Osteoblast (primary cell): ENCODE data around the gene ADAM22. TPM values are rescaled to one million over a fixed set of nuclear protein-coding genes. Genes with fewer than 3 reads are reported as not detected.
"Not testable (repeated sequence)": the region's sequence is repeated elsewhere in the genome, so short reads cannot be mapped to it uniquely, and the experiment has no call there.

Experiments
- DNase-seq: peaks from one replicate; pipeline ENCODE4 v3.0.0; 2011; ENCODE audit warnings: low spot score, mixed read lengths; ENCODE audit not compliant: insufficient read length; ENCODE audit errors: missing footprints
- H2AFZ ChIP-seq: 2 replicates; pipeline ENCODE4 v1.6.0; 2011; ENCODE audit warnings: mild to moderate bottlenecking, low read length
- H3K27ac ChIP-seq: 2 replicates; pipeline ENCODE4 v1.5.1; 2011; ENCODE audit warnings: mild to moderate bottlenecking, low read depth, low read length, moderate library complexity
- H3K27me3 ChIP-seq: 2 replicates; pipeline ENCODE4 v1.6.0; 2012; ENCODE audit warnings: mild to moderate bottlenecking, control low read depth, inconsistent platforms, low read length, moderate library complexity; ENCODE audit not compliant: insufficient read depth
- H3K36me3 ChIP-seq: 2 replicates; pipeline ENCODE4 v1.5.1; 2011; ENCODE audit warnings: mild to moderate bottlenecking, low read length, control low read depth, moderate library complexity; ENCODE audit not compliant: insufficient read depth
- H3K4me1 ChIP-seq: 2 replicates; pipeline ENCODE4 v1.5.1; 2011; ENCODE audit warnings: mild to moderate bottlenecking, low read length, control low read depth, moderate library complexity; ENCODE audit not compliant: insufficient read depth
- H3K4me2 ChIP-seq: 2 replicates; pipeline ENCODE4 v1.6.0; 2011; ENCODE audit warnings: mild to moderate bottlenecking, low read length; ENCODE audit not compliant: insufficient read depth
- H3K4me3 ChIP-seq: fragments of 200-600 bp; sonication (generic); 3 replicates; pipeline ENCODE4 v1.5.1; 2012; ENCODE audit warnings: mild to moderate bottlenecking, low read length, inconsistent platforms; ENCODE audit not compliant: insufficient read depth
- H3K79me2 ChIP-seq: 2 replicates; pipeline ENCODE4 v1.6.0; 2012; ENCODE audit warnings: mild to moderate bottlenecking, low read length, control low read depth, inconsistent platforms; ENCODE audit not compliant: insufficient read depth
- H3K9me3 ChIP-seq: 2 replicates; pipeline ENCODE4 v1.5.1; 2011; ENCODE audit warnings: low read depth, low read length, control low read depth
- H4K20me1 ChIP-seq: 2 replicates; pipeline ENCODE4 v1.6.0; 2012; ENCODE audit warnings: mild to moderate bottlenecking, low read length, control low read depth; ENCODE audit not compliant: insufficient read depth
- CTCF ChIP-seq: IDR thresholded peaks from 2 replicates; pipeline ENCODE4 v1.5.1; 2011; ENCODE audit warnings: mild to moderate bottlenecking, low read depth, low read length, moderate library complexity; ENCODE audit errors: extremely low read depth
- total RNA-seq: library from RNA; depleted of rRNA; stranded (reverse); fragments of >200 nt; gene quantifications from 2 replicates; pipeline ENCODE4 v1.2.3, GENCODE V29; 2012

ADAM22 gene
- total RNA-seq, 1 donor = 0.36 TPM

GRCh38 chr7:87944547-87944946 lies 10.5 kb downstream of the ADAM22 start:
- no peak for DNase-seq
- H3K79me2 ChIP-seq = no peaks in the 10 kb centered on the region
- no peaks in the 10 kb centered on the region for H3K4me1 ChIP-seq
- H3K27me3 ChIP-seq = no peaks in the 10 kb centered on the region
- no peak overlapping the region for H3K27ac ChIP-seq
- H3K36me3 ChIP-seq = no peaks in the 10 kb centered on the region
- no peak overlapping the region for H3K4me2 ChIP-seq
- no peak overlapping the region for H3K4me3 ChIP-seq
- no peak overlapping the region for H2AFZ ChIP-seq
- no peak for TF ChIP-seq CTCF
- H4K20me1 ChIP-seq = no peaks in the 10 kb centered on the region
- H3K9me3 ChIP-seq = no peaks in the 10 kb centered on the region

- H3K27me3 ChIP-seq, H3K9me3 ChIP-seq, H3K4me3 ChIP-seq, H3K4me1 ChIP-seq, H3K4me2 ChIP-seq, H4K20me1 ChIP-seq, H2AFZ ChIP-seq, H3K36me3 ChIP-seq, DNase-seq, H3K27ac ChIP-seq, H3K79me2 ChIP-seq: not testable (repeated sequence)
Measured at GRCh38 chr7:87945926-87946325, 11.9 kb downstream of the ADAM22 start.

GRCh38 chr7:87948371-87948770 lies 14.3 kb downstream of the ADAM22 start:
- no peaks in the 10 kb centered on the region for H3K4me1 ChIP-seq
- no peak for DNase-seq
- no peak overlapping the region for H2AFZ ChIP-seq
- H3K4me2 ChIP-seq = no peak overlapping the region
- no peak overlapping the region for H3K27ac ChIP-seq
- H3K4me3 ChIP-seq = no peak overlapping the region
- H3K79me2 ChIP-seq = no peaks in the 10 kb centered on the region
- H3K36me3 ChIP-seq = no peaks in the 10 kb centered on the region
- H3K27me3 ChIP-seq = no peaks in the 10 kb centered on the region
- H3K9me3 ChIP-seq = no peaks in the 10 kb centered on the region
- no peak for TF ChIP-seq CTCF
- no peaks in the 10 kb centered on the region for H4K20me1 ChIP-seq

GRCh38 chr7:87959336-87959735 lies 25.3 kb downstream of the ADAM22 start:
- Histone ChIP-seq H3K4me3 (no peak overlapping the region), H3K27me3 (no peaks in the 10 kb centered on the region), H3K4me1 (no peaks in the 10 kb centered on the region), H3K36me3 (no peaks in the 10 kb centered on the region), H3K9me3 (no peaks in the 10 kb centered on the region), H3K27ac (no peak overlapping the region), H3K79me2 (no peaks in the 10 kb centered on the region), H4K20me1 (no peaks in the 10 kb centered on the region), H3K4me2 (no peak overlapping the region), H2AFZ (no peak overlapping the region)
- DNase-seq = no peak
- no peak for TF ChIP-seq CTCF

- no peak for TF ChIP-seq CTCF
- no peak overlapping the region for H3K27ac ChIP-seq
- H4K20me1 ChIP-seq = no peaks in the 10 kb centered on the region
- no peaks in the 10 kb centered on the region for H3K36me3 ChIP-seq
- no peaks in the 10 kb centered on the region for H3K9me3 ChIP-seq
- no peaks in the 10 kb centered on the region for H3K4me1 ChIP-seq
- no peak overlapping the region for H3K4me3 ChIP-seq
- no peaks in the 10 kb centered on the region for H3K79me2 ChIP-seq
- H2AFZ ChIP-seq = no peak overlapping the region
- no peaks in the 10 kb centered on the region for H3K27me3 ChIP-seq
- no peak for DNase-seq
- no peak overlapping the region for H3K4me2 ChIP-seq
Measured at GRCh38 chr7:87960239-87960638, 26.2 kb downstream of the ADAM22 start.
